MM.1S (cell line): Measurements from ENCODE around the gene SVOP.

Experiments
- DNase-seq: peaks from one replicate; pipeline ENCODE4 v3.0.0-alpha.2; 2015
- H2AFZ ChIP-seq: fragments of 300-600 bp; sonication (generic); 2 replicates; pipeline ENCODE4 v1.6.0; 2016; ENCODE audit warnings: antibody characterized with exemption, low read length
- H3F3A ChIP-seq: fragments of 300-600 bp; sonication (generic); 2 replicates; pipeline ENCODE4 v1.6.1; 2016; ENCODE audit warnings: mild to moderate bottlenecking, antibody characterized with exemption, low read length, moderate library complexity, mixed read lengths; ENCODE audit not compliant: insufficient read depth
- H3K27ac ChIP-seq: fragments of 300-600 bp; sonication (generic); 2 replicates; pipeline ENCODE4 v1.5.1; 2016; ENCODE audit warnings: mild to moderate bottlenecking, low read length
- H3K27me3 ChIP-seq: fragments of 300-600 bp; sonication (generic); replicated peaks from 2 replicates; pipeline ENCODE4 v1.6.0; 2016; ENCODE audit warnings: low read length; ENCODE audit not compliant: insufficient read depth
- H3K36me3 ChIP-seq: fragments of 300-600 bp; sonication (generic); replicated peaks from 2 replicates; pipeline ENCODE4 v1.6.1; 2016; ENCODE audit warnings: mild to moderate bottlenecking, low read length, mixed read lengths; ENCODE audit not compliant: insufficient read depth
- H3K4me1 ChIP-seq: fragments of 300-600 bp; sonication (generic); 2 replicates; pipeline ENCODE4 v1.6.1; 2016; ENCODE audit warnings: low read length, mixed read lengths
- H3K4me2 ChIP-seq: fragments of 300-600 bp; sonication (generic); 2 replicates; pipeline ENCODE4 v1.6.0; 2016; ENCODE audit warnings: low read depth, low read length
- H3K4me3 ChIP-seq: fragments of 300-600 bp; sonication (generic); 2 replicates; pipeline ENCODE4 v1.5.1; 2016; ENCODE audit warnings: low read length, mixed read lengths
- H3K79me2 ChIP-seq: fragments of 300-600 bp; sonication (generic); 2 replicates; pipeline ENCODE4 v1.6.1; 2016; ENCODE audit warnings: mixed run types, low read length, mixed read lengths
- H3K9ac ChIP-seq: fragments of 300-600 bp; sonication (generic); 2 replicates; pipeline ENCODE4 v1.6.1; 2016; ENCODE audit warnings: low read length, mixed read lengths
- H3K9me2 ChIP-seq: fragments of 300-600 bp; sonication (generic); replicated peaks from 2 replicates; pipeline ENCODE4 v1.6.1; 2016; ENCODE audit warnings: mild to moderate bottlenecking, low read length, mixed read lengths; ENCODE audit not compliant: insufficient read depth
- H3K9me3 ChIP-seq: fragments of 300-600 bp; sonication (generic); replicated peaks from 2 replicates; pipeline ENCODE4 v1.6.1; 2016; ENCODE audit warnings: mild to moderate bottlenecking, low read length, mixed read lengths; ENCODE audit not compliant: insufficient read depth
- H4K20me1 ChIP-seq: fragments of 300-600 bp; sonication (generic); 2 replicates; pipeline ENCODE4 v1.6.1; 2016; ENCODE audit warnings: mild to moderate bottlenecking, low read length, moderate library complexity, mixed read lengths; ENCODE audit not compliant: insufficient read depth
- EZH2 ChIP-seq: fragments of 300-600 bp; sonication (generic); optimal IDR thresholded peaks from 2 replicates; pipeline ENCODE3; 2017; ENCODE audit warnings: low read depth, mild to moderate bottlenecking, antibody characterized with exemption, low read length, mixed read lengths
- EZH2phosphoT487 ChIP-seq: fragments of 300-600 bp; sonication (generic); IDR thresholded peaks from 2 replicates; pipeline ENCODE4 v1.6.1; 2018; ENCODE audit warnings: antibody characterized with exemption, low read length
- TF ChIP-seq, protein P1 (sequence below): fragments of 300-600 bp; sonication (generic); IDR thresholded peaks from 2 replicates; pipeline ENCODE4 v1.5.1; 2016; ENCODE audit warnings: antibody characterized with exemption, low read length, mixed read lengths

The SVOP gene

DNA sequence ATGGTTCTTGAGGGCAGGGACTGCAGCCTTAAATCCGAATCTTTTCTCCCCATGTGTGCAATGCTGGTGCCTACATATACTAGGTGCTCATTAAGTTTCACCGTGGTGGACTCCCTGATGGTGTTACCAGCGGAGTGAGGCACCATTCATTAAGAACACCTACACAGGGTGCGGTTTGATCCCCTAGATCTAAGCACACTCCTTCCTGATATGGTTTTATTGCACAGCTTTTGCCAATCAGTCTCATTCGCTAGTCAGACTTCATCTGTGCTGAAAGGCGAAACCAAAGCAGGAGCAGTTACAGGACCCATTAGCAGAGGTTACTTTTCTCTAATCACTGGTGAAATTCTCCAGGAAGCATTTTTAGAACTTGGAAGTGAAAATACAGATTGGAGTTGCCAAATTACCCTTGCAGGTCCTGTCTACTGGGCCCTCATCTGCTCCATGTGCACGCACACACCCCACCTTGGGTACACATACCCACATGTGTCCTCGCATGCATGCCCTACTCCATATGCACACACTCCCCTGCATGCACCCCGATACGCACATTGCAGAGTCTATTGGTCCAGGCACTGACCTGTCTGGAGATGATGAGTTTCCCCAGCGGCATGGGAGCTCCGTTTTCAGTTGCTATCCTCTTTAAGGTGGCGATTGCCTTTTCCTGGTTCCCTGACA lies 82.5 kb downstream of the SVOP start:
- H3F3A ChIP-seq, result no peaks in the 10 kb centered on the region
- H3K9ac ChIP-seq, result no peak overlapping the region
- no peak overlapping the region for H3K4me3 ChIP-seq
- no peaks in the 10 kb centered on the region for H3K9me2 ChIP-seq
- no peaks in the 10 kb centered on the region for H3K27me3 ChIP-seq
- H3K4me1 ChIP-seq, result no peaks in the 10 kb centered on the region
- H3K4me2 ChIP-seq, result no peak overlapping the region
- H3K9me3 ChIP-seq, result no peaks in the 10 kb centered on the region
- H2AFZ ChIP-seq, result no peak overlapping the region
- no peak for DNase-seq
- no peaks in the 10 kb centered on the region for H3K79me2 ChIP-seq
- H3K36me3 ChIP-seq, result no peaks in the 10 kb centered on the region
- H3K27ac ChIP-seq, result no peak overlapping the region
- no peaks in the 10 kb centered on the region for H4K20me1 ChIP-seq
- TF ChIP-seq EZH2 (no peak), EZH2phosphoT487 (no peak)
- TF ChIP-seq, protein P1, sequence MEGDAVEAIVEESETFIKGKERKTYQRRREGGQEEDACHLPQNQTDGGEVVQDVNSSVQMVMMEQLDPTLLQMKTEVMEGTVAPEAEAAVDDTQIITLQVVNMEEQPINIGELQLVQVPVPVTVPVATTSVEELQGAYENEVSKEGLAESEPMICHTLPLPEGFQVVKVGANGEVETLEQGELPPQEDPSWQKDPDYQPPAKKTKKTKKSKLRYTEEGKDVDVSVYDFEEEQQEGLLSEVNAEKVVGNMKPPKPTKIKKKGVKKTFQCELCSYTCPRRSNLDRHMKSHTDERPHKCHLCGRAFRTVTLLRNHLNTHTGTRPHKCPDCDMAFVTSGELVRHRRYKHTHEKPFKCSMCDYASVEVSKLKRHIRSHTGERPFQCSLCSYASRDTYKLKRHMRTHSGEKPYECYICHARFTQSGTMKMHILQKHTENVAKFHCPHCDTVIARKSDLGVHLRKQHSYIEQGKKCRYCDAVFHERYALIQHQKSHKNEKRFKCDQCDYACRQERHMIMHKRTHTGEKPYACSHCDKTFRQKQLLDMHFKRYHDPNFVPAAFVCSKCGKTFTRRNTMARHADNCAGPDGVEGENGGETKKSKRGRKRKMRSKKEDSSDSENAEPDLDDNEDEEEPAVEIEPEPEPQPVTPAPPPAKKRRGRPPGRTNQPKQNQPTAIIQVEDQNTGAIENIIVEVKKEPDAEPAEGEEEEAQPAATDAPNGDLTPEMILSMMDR, result no peak

DNA sequence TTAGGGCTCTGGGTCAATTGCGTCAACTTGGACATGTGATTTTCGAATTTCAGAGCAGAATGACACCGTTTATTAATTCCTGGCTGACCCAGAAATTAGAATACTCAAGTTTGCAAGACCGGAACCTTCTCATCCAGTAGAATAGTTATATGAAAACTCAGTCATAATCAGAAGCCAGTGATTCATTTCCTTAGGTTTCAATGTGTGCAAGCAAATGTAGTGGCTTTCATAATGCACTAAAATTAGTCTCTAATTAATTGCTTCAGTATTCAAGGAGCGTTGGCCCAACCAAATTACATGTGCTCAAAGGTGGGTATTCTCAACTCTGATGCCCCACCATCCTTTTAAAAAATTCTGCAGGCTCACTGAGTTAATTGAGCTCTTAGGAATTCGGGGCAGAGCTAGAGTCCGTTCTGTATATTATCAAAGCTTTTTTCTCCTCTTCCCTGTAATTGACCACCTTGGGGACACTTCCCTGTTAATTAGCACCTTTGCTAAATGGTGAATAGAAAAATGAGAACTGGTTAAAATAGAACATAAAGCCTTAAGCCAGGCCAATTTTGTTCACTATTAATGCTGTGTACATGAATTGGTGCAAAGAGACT lies 85.6 kb downstream of the SVOP start:
- Histone ChIP-seq H2AFZ (no peak overlapping the region), H3F3A (no peaks in the 10 kb centered on the region), H3K27ac (no peak overlapping the region), H3K4me2 (no peak overlapping the region), H3K36me3 (no peaks in the 10 kb centered on the region), H3K9me3 (no peaks in the 10 kb centered on the region), H3K9ac (no peak overlapping the region), H4K20me1 (no peaks in the 10 kb centered on the region), H3K27me3 (no peaks in the 10 kb centered on the region), H3K9me2 (no peaks in the 10 kb centered on the region), H3K4me3 (no peak overlapping the region), H3K79me2 (no peaks in the 10 kb centered on the region), H3K4me1 (no peaks in the 10 kb centered on the region)
- TF ChIP-seq, protein P1, result no peak
- TF ChIP-seq EZH2 (no peak), EZH2phosphoT487 (no peak)
- DNase-seq, result no peak

DNA sequence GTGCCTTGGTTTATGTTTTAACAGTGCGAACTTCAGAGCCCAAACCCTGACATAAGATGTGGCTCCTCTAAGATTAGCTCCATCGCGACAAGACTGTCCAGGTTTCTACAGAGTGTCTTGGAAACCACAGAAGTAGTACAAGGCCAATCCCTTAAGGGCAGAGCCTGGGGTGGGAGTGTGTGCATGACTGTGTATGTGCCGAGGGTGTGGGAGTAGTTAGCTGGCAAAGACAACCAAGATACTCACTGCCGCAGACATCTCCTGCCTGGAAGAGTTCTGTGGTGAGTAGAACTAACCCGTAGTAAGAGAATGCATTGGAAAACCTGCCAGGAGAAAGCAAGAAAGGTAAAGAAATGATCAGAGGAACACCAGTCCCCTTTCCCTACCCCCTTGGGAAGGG lies 86.9 kb downstream of the SVOP start:
- H3K4me1 ChIP-seq, result no peaks in the 10 kb centered on the region
- no peak for DNase-seq
- H2AFZ ChIP-seq, result no peak overlapping the region
- H4K20me1 ChIP-seq, result no peaks in the 10 kb centered on the region
- no peak overlapping the region for H3K4me2 ChIP-seq
- H3K4me3 ChIP-seq, result no peak overlapping the region
- H3K9me2 ChIP-seq, result no peaks in the 10 kb centered on the region
- no peak overlapping the region for H3K9ac ChIP-seq
- TF ChIP-seq EZH2 (no peak), EZH2phosphoT487 (no peak)
- TF ChIP-seq, protein P1, result no peak
- H3K27me3 ChIP-seq, result no peaks in the 10 kb centered on the region
- H3K9me3 ChIP-seq, result no peaks in the 10 kb centered on the region
- no peaks in the 10 kb centered on the region for H3K79me2 ChIP-seq
- no peak overlapping the region for H3K27ac ChIP-seq
- H3F3A ChIP-seq, result no peaks in the 10 kb centered on the region
- no peaks in the 10 kb centered on the region for H3K36me3 ChIP-seq
